Measurements from ENCODE around the gene GP9.

Gene GP9

GRCh38 chr3:129030611-129031010 is 30.0 kb upstream of the GP9 start:
- DNase-seq: no peak

DNA sequence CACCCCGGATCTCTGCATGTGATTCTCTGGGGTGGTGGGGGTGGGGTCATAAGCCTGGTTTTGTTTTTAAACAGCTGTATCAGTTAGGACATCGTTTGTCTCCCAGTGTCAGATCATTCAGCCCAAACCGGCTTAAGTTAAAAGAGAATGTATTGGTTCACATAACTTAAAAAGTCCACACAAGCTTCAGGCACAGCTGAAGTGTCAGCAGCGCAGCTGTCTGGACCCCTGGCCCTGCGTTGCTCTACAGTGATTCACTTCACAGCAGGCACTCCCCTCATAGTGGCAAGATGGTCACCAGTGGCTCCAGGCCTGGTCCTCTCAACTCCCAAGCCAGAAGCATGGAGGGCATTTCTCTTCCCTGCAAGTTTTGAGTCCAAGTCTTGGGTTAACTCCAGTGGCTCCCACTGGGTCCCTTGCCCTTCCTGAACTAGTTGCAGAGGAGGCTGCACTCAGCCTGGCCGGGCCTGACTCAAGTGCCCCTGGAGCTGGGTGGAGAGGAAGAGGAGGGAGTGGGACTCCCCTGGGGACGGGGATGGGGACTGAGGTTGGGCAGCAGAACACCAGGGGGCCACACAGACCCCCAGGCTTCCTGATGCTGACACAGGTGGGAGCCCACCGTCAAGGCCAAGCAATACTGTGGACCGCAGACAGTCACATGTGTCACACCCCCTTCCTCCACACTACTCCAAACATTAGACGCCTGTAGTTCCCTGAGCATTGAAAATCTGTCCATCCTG is 28.9 kb upstream of the GP9 start:
- DNase-seq: no peak

GRCh38 chr3:129032716-129033115 is 27.9 kb upstream of the GP9 start:
- no peak for DNase-seq

- DNase-seq: no peak
Measured at GRCh38 chr3:129033151-129033550, 27.4 kb upstream of the GP9 start.

DNA sequence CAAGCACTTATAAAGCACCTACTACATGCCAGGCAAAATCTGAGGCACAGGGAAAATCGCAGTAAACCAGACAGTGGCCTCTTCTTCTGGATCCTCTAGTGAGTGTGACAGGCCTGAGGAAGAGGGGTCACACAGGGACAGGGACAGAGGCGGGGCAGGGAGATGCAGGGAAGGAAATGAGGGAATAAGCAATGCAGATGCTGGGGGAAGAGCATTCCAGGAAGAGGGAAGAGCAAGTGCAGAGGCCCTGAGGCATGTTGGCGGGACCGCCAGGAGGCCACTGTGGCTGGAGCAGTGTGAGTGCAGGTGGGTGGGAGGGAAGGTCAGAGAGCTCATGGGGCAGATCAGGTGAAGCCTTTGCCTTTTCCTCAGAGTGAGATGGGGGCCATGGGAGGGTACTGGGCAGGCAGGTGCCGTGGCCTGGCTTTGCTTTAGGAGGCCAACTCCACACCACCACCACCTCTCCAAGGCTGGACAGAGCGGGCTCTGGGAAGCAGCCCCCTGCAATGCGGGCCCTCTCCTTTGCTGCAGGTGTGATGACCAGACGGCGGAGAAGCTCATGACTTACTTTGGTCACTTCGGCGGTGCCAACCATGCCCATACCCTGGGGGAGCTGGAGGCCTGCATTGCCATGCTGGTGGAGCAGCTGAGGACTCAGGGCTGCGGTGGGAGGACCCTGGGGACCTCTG is 26.8 kb upstream of the GP9 start:
- DNase-seq: no peak

- peak in 1 of 2 donors; percentile 14 for DNase-seq
Measured at GRCh38 chr3:129034642-129035041, 25.9 kb upstream of the GP9 start.

DNA sequence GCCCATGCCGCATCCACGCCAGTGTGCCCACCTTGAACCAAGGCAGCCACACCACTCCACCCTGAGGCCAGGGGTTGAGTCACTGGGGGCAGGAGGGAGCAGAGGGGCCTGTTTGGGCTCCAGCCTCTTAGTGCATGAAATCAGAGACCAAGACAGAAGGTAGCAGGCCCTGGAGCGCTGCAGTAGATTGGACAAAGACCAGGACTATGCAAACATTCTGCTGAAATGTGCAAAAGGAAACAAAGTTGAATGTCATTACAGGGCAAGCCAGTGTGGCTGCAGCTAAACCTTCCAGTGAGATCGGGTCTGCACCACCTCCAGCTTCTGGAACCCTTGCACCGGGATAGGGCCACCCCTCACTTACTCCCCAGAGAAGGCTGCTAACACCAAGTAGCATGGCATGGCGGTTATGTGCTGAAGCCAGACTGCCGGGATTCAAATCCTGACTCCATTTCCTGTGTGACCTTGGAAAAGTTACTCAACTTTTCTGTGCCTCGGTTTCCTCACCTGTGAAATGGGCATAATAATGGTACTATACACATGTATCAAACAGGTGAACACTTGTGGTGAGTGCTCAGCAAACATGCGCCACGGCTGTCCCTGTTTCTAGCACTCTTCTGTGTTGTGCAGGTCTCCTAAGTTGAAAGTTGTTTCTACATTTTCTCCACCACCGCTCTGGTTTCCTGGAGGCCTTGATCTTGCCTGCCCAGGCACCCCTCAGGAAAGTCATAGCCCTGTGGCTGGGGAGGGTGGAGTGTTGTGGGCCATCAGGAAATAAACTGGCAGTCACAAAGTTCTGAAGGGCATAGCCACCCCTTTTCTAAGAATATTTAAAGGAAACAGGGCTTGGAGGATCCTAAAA is 25.0 kb upstream of the GP9 start:
- no peak for DNase-seq

DNA sequence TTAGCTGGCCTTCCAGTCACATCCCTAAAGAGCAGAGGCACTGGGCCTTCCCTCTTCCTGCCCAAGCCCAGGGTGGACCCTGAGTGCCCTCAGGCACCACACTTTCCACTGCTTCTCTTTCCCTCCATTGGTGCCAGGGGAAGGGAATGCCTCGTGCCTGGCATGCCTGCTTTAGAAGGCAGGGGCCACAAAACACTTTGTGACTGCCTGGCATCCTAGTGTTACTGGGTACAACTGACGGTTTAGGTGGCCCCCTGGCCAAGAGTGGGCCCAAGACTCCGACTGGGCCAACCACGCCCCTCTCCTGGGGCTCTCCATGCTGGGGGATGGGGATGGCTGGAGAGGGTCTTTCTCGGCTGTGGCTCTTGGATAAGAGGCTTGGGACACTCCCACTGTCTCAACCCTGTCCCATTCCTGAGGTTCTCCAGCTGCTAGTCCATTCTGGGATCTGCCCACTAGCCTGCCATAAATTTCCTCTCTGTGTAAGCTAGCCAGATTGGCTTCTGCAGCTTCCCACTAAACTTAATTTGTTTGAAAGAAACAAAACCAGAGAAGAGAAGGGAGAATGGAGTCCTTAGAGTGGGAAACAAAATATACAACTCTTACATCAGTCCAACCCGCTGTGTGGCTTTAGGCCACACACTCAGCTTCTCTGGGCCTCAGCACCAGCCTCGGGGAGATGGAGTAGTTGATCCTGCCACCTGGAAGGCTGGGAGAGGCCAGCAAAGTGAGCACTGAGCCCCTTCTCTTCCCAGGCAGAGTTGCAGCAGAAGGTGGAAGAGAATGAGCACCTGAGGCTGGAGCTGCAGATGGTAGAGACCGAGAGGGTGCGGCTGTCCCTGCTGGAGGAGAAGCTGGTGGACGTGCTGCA is 24.1 kb upstream of the GP9 start:
- no peak for DNase-seq

DNA sequence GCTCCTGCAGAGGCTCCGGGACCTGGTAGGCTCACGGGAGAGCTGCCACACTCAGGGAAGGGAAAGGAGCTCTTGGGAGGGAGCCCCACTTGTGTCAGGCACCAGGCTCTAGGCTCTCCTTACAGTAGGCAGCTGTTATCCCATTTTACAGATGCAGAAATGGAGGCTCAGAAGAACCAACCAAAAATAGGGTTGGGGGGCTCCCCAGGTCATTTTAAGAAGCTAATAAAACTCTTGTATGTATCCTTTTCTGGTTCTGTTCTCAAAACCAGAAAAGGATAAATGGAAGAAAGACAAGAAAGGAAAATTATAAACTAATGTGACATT is 23.5 kb upstream of the GP9 start:
- DNase-seq: no peak

DNA sequence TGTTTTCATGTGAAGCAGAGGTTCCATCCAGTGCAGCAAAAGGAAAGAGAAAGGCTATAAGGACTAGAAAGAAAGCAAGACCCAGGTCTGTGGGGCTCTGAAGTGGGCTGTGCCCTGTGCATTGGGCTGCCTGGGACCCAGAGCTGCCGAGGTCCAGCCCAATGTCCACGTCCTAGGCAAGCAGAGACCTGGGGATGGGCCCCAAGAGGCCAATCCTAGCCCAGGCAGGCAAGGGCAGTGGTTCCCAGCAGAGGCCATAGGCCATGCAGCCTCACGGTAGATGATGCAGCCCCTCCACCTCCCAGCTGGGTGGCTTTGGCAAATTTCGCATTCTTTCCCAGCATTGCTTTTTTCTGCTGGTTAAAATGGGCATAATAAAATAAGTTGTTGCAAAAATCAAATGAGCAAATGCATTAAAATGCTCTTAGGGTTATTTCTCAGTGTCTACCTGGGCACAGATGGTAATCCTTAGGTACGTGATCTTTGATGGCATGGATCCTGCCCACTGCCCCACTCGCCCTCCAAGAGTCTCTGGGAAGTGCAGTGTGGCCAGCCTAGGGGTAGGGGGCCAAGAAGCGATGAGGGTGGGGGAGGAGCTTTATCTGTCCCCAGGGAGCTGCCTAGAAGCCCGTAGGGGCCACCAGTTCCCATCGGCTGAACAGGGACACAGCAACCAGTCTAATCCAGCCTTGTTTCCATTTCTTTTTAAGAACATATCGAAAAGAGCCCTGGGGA is 22.3 kb upstream of the GP9 start:
- DNase-seq: no peak

DNA sequence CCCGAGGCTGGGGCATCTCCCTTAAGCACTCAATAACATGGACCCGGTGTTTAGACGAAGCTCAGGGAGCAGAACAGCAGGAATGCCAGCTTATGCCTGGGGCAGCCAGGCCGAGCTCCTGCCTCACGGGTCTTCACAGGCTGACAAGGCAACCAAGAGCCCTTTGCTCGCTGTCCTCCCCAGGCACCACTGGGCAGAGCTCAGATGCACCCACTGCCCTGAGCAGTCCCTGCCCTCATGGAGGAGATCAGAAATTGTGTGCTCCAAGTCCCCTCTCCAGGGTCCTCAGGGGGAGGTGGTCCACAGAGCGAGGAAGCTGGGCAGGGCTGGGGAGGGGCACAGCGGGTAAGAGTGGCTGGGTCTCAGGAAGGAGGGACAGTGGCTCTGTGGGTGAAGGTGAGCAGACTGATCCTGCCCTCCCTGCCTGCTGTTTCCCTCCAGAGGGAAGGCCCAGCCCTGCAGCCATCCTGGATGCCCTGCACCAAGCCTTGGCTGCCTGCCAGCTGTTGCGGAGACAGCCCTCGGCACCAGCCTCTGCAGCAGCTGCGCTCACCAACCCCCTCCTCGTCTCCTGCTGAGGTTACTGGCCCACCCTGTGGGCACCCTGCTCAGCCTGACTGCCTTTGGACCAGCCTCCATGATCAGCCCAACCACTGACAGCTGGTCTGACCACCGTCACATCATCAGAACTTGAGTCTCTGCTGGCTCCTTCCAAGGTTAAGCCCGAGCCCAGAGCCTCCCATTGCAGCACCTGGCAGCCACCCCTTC is 21.1 kb upstream of the GP9 start:
- no peak for DNase-seq

DNA sequence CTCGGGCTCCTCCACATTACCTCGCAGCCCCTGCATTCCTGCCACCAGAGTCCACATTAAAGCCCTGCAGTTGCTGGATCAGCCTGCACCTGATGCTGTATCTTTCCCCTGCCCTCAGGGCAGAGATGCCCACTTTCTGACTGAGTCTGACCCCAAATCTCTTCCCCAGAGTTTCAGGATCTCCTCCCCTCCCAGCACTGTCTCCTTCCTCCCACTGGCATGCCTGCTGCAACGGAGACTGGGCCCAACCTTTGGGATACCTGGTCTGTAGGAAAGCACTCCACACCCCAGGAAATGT is 20.6 kb upstream of the GP9 start:
- no peak for DNase-seq

GRCh38 chr3:129040579-129041300 is 19.8 kb upstream of the GP9 start:
- DNase-seq: no peak

GRCh38 chr3:129045675-129046036 is 14.9 kb upstream of the GP9 start:
- DNase-seq: peak; percentile 19 to 27

- DNase-seq: no peak
Measured at GRCh38 chr3:129046037-129046731, 14.4 kb upstream of the GP9 start.

DNA sequence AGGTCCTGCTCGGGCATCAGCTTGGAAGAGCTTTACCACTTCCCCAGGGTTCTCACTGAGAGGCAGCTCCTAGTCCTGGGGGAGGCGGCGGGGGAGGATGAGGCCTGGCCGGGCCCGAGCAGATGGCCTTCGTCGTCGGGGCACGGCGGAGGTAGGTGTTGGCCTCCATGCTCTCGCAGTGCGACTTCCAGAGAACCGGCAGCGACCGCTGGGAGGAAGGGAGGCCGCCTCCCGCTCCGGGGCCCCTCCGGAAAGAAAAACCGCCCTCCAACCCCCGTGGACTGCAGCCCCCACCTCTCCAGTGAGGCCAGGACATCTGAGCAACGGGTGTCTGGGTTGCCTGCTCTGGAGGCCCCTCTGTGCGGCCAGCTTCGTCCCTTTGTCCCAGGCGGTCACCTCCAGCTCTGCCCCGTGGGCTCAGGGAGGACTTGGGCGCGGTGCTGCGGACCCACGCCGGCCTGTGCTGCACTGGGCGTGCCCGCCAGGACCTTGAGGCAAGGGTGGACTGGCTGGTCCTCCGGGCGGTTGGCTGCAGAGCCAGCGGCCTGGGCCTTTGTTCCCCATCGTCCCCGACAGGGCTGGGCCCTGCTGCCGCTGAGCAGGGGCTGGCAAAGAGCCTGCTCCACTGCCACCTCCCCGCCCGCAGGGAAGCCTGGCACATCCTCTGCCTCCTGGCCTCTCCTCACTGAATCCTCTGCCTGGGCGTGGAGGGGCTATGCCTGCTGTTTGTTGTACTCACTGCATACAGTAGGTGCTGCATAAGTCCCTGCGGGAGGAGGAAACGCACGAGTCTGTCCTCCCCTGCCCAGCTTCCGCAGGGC is 13.6 kb upstream of the GP9 start:
- no peak for DNase-seq

- DNase-seq: no peak
Measured at GRCh38 chr3:129047553-129047839, 13.1 kb upstream of the GP9 start.

DNA sequence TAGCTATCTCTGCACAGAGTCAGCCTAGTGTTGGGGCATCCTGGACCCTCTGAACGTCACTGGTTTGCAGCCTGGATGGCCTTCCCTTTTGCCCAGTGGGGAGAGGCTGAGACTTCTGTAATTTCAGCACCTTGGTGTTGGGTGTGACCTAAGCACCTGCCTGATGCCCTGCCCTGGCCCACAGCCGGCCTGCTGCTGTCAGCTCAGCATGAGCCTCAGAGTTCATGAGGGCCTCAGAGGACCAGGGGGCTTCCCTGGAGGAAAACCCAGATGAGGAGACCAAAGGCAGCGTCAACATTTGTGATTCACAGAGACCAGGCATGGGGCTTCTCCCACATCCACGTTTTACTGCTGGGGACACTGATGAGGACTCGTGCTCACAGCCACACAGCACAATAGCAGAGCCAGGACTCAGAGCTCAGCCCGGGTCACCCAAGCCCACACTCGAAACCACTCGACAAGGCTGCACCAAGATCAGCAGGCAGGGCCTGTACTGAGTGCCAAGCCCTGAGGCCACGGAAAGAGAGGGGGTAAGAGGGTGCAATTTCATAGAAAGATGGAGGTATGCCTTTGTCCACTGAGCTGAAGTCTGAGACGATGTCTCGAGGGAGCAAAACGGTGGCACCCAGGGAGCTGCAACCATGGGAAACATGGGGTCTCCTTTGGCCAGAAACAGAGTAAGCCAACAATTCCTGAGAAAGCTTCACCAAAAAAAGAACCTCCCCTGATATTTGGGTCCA is 9.9 kb upstream of the GP9 start:
- DNase-seq: no peak

DNA sequence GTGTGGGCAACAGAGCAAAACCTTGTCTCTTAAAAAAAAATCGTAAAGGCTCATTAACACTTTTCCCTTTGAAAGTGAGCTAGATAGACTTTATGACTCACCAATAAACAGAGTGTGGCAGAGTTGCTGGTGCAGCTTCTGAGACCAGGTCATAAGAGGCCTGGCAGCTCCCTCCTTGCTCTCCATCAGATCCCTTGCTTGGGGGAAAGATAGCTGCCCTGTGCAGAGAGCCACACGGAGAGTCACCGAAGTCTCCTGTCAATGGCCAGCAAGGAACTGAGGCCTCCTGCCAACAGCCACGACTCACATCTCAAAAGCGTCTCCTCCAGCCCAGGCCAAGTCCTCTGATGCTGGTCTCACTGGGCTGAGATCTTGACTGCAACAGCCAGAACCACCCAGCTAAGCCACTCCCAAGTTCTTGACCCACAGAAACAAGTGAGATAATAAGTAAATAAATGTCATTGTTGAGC is 8.7 kb upstream of the GP9 start:
- DNase-seq: no peak
